ENCODE results near the gene ABRACL.
A peak's percentile ranks its signal among the peaks of the same experiment; 100 is the strongest.
"Not testable (repeated sequence)": the region's sequence is repeated elsewhere in the genome, so short reads cannot be mapped to it uniquely, and the experiment has no call there.

Gene ABRACL

GRCh38 chr6:139028658-139029469 is at the start of gene ABRACL:
TSS of gene ABRACL (plus strand) at chr6:139028745. CDS start at chr6:139034161, 5,416 bp downstream.
- DNase-seq: peak; percentile 60

GRCh38 chr6:138979365-138979764 is 49.2 kb upstream of the ABRACL start:
- DNase-seq: no peak

GRCh38 chr6:138979813-138980668 is 48.5 kb upstream of the ABRACL start:
- no peak for DNase-seq

- DNase-seq: no peak
These were observed 47.1 kb upstream of the ABRACL start for GRCh38 chr6:138981416-138981815.

GRCh38 chr6:138986578-138986977 is 42.0 kb upstream of the ABRACL start:
- no peak for DNase-seq

GRCh38 chr6:138987080-138987642 is 41.4 kb upstream of the ABRACL start:
- no peak for DNase-seq

GRCh38 chr6:138987643-138988468 is 40.7 kb upstream of the ABRACL start, which contains the start of gene REPS1:
TSS of gene REPS1 (minus strand) at chr6:138988253. CDS start at chr6:138987682, 571 bp downstream.
- peak; percentile 67 for DNase-seq

GRCh38 chr6:138988469-138988834 is 40.1 kb upstream of the ABRACL start:
- DNase-seq: no peak

GRCh38 chr6:138989098-138989983 is 39.2 kb upstream of the ABRACL start:
- DNase-seq: no peak

- no peak for DNase-seq
These were observed 37.3 kb upstream of the ABRACL start for GRCh38 chr6:138991206-138991605.

GRCh38 chr6:138992965-138993364 is 35.6 kb upstream of the ABRACL start:
- not testable (repeated sequence) for DNase-seq

GRCh38 chr6:138993410-138993809 is 35.1 kb upstream of the ABRACL start:
- not testable (repeated sequence) for DNase-seq

- no peak for DNase-seq
These were observed 32.0 kb upstream of the ABRACL start for GRCh38 chr6:138996524-138996923.

- no peak for DNase-seq
These were observed 31.4 kb upstream of the ABRACL start for GRCh38 chr6:138997136-138997535.

- no peak for DNase-seq
These were observed 28.4 kb upstream of the ABRACL start for GRCh38 chr6:138999949-139000725.

GRCh38 chr6:139003751-139004150 is 24.8 kb upstream of the ABRACL start:
- no peak for DNase-seq

GRCh38 chr6:139006477-139006876 is 22.1 kb upstream of the ABRACL start:
- no peak for DNase-seq

GRCh38 chr6:139007428-139007827 is 21.1 kb upstream of the ABRACL start:
- no peak for DNase-seq

GRCh38 chr6:139008117-139008516 is 20.4 kb upstream of the ABRACL start:
- DNase-seq: no peak

GRCh38 chr6:139010674-139011073 is 17.9 kb upstream of the ABRACL start:
- DNase-seq: no peak

- DNase-seq: no peak
These were observed 16.6 kb upstream of the ABRACL start for GRCh38 chr6:139011980-139012379.
